Liver (tissue), 9 donors: ENCODE measurements around the gene FBXL15. TPM values are rescaled to one million over a fixed set of nuclear protein-coding genes. Genes with fewer than 3 reads are reported as not detected.

ENCODE experiments used
- DNase-seq: peaks from one replicate; pipeline ENCODE4 v3.0.0-alpha.2; 2017; ENCODE audit warnings: low spot score
- H3K27ac ChIP-seq, 2 donors: one replicate each; pipeline ENCODE4 v1.7.0; 2013; ENCODE audit warnings: inconsistent platforms in 2 of 2, low read length in 2 of 2, control low read depth in 1 of 2, low read depth in 1 of 2, mild to moderate bottlenecking in 1 of 2
- H3K27me3 ChIP-seq, 4 donors: one replicate each; pipeline versions ENCODE4 v1.6.1 to v1.7.0; 2013; ENCODE audit warnings: low read length in 3 of 4, inconsistent platforms in 1 of 4, mild to moderate bottlenecking in 1 of 4, moderate library complexity in 1 of 4; ENCODE audit not compliant: control insufficient read depth in 4 of 4, insufficient read depth in 4 of 4
- H3K36me3 ChIP-seq, 4 donors: one replicate each; pipeline versions ENCODE4 v1.6.1 to v1.7.0; 2013; ENCODE audit warnings: low read length in 3 of 4, mild to moderate bottlenecking in 3 of 4, low read depth in 1 of 4, moderate library complexity in 1 of 4; ENCODE audit not compliant: control insufficient read depth in 4 of 4, insufficient read depth in 3 of 4
- H3K4me1 ChIP-seq, 4 donors: one replicate each; pipeline versions ENCODE4 v1.6.1 to v1.7.0; 2013; ENCODE audit warnings: low read length in 3 of 4, mild to moderate bottlenecking in 3 of 4, moderate library complexity in 1 of 4; ENCODE audit not compliant: control insufficient read depth in 4 of 4, insufficient read depth in 4 of 4
- H3K4me3 ChIP-seq, 3 donors: one replicate each; pipeline versions ENCODE4 v1.6.1 to v1.7.0; 2013; ENCODE audit warnings: low read length in 3 of 3, control low read depth in 1 of 3, low read depth in 1 of 3, mild to moderate bottlenecking in 1 of 3
- H3K9ac ChIP-seq, 2 donors: one replicate each; pipeline ENCODE4 v1.7.0; 2013; ENCODE audit warnings: low read length in 2 of 2, mild to moderate bottlenecking in 2 of 2, moderate library complexity in 2 of 2, control low read depth in 1 of 2, low read depth in 1 of 2
- H3K9me3 ChIP-seq, 4 donors: one replicate each; pipeline versions ENCODE4 v1.6.1 to v1.7.0; 2013; ENCODE audit warnings: low read length in 3 of 4; ENCODE audit not compliant: control insufficient read depth in 4 of 4
- FOXA1 ChIP-seq: IDR thresholded peaks from 2 replicates; pipeline ENCODE4 v1.6.1; 2016; ENCODE audit warnings: antibody characterized with exemption
- FOXA2 ChIP-seq: IDR thresholded peaks from 2 replicates; pipeline ENCODE4 v1.6.1; 2016; ENCODE audit warnings: antibody characterized with exemption
- GABPA ChIP-seq, 2 donors: IDR thresholded peaks in 1 of 2; conservative IDR thresholded peaks in 1 of 2; 2 replicates each; pipeline ENCODE4 v1.6.1; 2016; ENCODE audit warnings: antibody characterized with exemption in 2 of 2, mild to moderate bottlenecking in 1 of 2, moderate library complexity in 1 of 2
- JUND ChIP-seq, 2 donors: IDR thresholded peaks; 2 replicates each; pipeline ENCODE4 v1.6.1; 2016; ENCODE audit warnings: antibody characterized with exemption in 2 of 2
- MAX ChIP-seq: IDR thresholded peaks from 2 replicates; pipeline ENCODE4 v1.6.1; 2016; ENCODE audit warnings: antibody characterized with exemption
- REST ChIP-seq: IDR thresholded peaks from 2 replicates; pipeline ENCODE4 v1.6.1; 2016; ENCODE audit warnings: antibody characterized with exemption, mild to moderate bottlenecking
- RXRA ChIP-seq, 2 donors: IDR thresholded peaks; 2 replicates each; pipeline ENCODE4 v1.6.1; 2017 to 2018; ENCODE audit warnings: antibody characterized with exemption in 2 of 2, mild to moderate bottlenecking in 1 of 2
- SP1 ChIP-seq: IDR thresholded peaks from 2 replicates; pipeline ENCODE4 v1.6.1; 2018; ENCODE audit warnings: antibody characterized with exemption, mild to moderate bottlenecking
- YY1 ChIP-seq: IDR thresholded peaks from 2 replicates; pipeline ENCODE4 v1.6.1; 2016; ENCODE audit warnings: antibody characterized with exemption, mild to moderate bottlenecking
- WGBS: extraction: QIAGEN DNeasy Blood & Tissue Kit; methylation state at CpG from one replicate; pipeline ENCODE4 v1.1.7; 2013; 5-methylcytosine and 5-hydroxymethylcytosine counted together
- polyA plus RNA-seq, 2 donors: library from polyadenylated mRNA; stranded (reverse) in 1 of 2; unstranded in 1 of 2; fragments of 200-250 nt in 1 of 2; fragments of >200 nt in 1 of 2; fragmentation: Nextera tagmentation in 1 of 2; extraction: Ambion mirVana in 1 of 2; gene quantifications; one replicate each; pipeline versions ENCODE4 v1.2.1 to v1.2.3, GENCODE V29; 2013 to 2015
- total RNA-seq, 2 donors: library from RNA; depleted of rRNA; stranded (reverse); fragments of >200 nt; gene quantifications; one replicate each; pipeline ENCODE4 v1.2.3, GENCODE V29; 2014
- TF ChIP-seq, protein P1 (sequence below): IDR thresholded peaks from 2 replicates; pipeline ENCODE4 v1.6.1; 2016; ENCODE audit warnings: antibody characterized with exemption
- TF ChIP-seq, protein P2 (sequence below): fragments of 150-350 bp; IDR thresholded peaks from 2 replicates; pipeline ENCODE4 v1.5.1; 2017; ENCODE audit warnings: improper control_type of control experiment, low read depth, low read length; ENCODE audit not compliant: missing input control
- TF ChIP-seq, protein P3 (sequence below): IDR thresholded peaks from 2 replicates; pipeline ENCODE4 v1.6.1; 2016; ENCODE audit warnings: antibody characterized with exemption
- donor health status: healthy.
- donor health status: healthy.
- donor health status: healthy.
- donor health status: healthy.
- donor health status: healthy.

The FBXL15 gene
- total and polyA plus RNA-seq, 4 donors: 4.4 to 14.4 (median 10.0) TPM

DNA sequence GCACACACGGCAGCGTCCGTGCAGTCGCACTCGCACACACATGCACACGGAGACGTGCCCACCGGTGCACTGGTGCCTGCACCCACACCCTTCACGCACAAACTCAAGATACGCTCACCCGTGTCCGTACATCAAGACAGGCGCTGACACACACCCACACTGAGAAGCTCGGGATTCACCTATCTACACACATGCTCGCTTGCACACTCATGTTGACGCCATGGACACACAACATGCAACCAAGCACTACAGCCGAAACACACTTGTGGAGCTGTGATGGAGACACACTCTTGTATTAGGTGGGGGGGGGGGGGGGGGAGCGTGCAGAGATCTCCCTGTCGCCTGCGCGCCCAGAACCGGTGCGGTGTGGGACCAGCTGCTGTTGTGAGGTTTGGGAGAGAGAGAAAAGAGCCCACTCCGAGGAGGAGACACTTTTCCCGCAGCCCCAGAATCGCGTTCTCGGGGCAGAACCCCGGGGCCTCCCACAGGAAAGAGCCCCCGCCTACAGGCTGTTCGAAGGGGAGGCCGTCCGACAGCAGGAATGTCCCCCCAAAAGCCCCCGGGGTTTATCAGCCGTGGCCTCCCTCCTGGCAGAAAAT, 25.7 kb upstream of the FBXL15 start:
- Histone ChIP-seq H3K36me3 (peaks cover 0 to 8% (median 1%) of the 10 kb centered on the region in 4 donors), H3K27ac (peak overlapping the region; percentile 96 to 99), H3K27me3 (no peaks in the 10 kb centered on the region), H3K9ac (peak overlapping the region; percentile 67 to 82), H3K9me3 (no peaks in the 10 kb centered on the region), H3K4me3 (peak overlapping the region; percentile 84 to 92 (median 87)), H3K4me1 (peaks cover 11 to 37% (median 17%) of the 10 kb centered on the region in 4 donors)
- under 1% methylated on average over 35 of the region's 35 CpGs for WGBS
- TF ChIP-seq YY1: no peak
- TF ChIP-seq, protein P1, sequence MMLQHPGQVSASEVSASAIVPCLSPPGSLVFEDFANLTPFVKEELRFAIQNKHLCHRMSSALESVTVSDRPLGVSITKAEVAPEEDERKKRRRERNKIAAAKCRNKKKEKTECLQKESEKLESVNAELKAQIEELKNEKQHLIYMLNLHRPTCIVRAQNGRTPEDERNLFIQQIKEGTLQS: no peak
- TF ChIP-seq, protein P2, sequence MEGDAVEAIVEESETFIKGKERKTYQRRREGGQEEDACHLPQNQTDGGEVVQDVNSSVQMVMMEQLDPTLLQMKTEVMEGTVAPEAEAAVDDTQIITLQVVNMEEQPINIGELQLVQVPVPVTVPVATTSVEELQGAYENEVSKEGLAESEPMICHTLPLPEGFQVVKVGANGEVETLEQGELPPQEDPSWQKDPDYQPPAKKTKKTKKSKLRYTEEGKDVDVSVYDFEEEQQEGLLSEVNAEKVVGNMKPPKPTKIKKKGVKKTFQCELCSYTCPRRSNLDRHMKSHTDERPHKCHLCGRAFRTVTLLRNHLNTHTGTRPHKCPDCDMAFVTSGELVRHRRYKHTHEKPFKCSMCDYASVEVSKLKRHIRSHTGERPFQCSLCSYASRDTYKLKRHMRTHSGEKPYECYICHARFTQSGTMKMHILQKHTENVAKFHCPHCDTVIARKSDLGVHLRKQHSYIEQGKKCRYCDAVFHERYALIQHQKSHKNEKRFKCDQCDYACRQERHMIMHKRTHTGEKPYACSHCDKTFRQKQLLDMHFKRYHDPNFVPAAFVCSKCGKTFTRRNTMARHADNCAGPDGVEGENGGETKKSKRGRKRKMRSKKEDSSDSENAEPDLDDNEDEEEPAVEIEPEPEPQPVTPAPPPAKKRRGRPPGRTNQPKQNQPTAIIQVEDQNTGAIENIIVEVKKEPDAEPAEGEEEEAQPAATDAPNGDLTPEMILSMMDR: no peak
- TF ChIP-seq RXRA (IDR thresholded peaks at IDR 0.05): no peak
- TF ChIP-seq GABPA (IDR thresholded peaks at IDR 0.05 in 1 of 2, conservative IDR thresholded peaks at IDR 0.05 in 1 of 2): no peak
- no peak for TF ChIP-seq REST
- no peak for TF ChIP-seq MAX
- TF ChIP-seq FOXA1: no peak
- TF ChIP-seq, protein P3, sequence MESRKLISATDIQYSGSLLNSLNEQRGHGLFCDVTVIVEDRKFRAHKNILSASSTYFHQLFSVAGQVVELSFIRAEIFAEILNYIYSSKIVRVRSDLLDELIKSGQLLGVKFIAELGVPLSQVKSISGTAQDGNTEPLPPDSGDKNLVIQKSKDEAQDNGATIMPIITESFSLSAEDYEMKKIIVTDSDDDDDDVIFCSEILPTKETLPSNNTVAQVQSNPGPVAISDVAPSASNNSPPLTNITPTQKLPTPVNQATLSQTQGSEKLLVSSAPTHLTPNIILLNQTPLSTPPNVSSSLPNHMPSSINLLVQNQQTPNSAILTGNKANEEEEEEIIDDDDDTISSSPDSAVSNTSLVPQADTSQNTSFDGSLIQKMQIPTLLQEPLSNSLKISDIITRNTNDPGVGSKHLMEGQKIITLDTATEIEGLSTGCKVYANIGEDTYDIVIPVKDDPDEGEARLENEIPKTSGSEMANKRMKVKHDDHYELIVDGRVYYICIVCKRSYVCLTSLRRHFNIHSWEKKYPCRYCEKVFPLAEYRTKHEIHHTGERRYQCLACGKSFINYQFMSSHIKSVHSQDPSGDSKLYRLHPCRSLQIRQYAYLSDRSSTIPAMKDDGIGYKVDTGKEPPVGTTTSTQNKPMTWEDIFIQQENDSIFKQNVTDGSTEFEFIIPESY: no peak
- peak; percentile 43 for DNase-seq

DNA sequence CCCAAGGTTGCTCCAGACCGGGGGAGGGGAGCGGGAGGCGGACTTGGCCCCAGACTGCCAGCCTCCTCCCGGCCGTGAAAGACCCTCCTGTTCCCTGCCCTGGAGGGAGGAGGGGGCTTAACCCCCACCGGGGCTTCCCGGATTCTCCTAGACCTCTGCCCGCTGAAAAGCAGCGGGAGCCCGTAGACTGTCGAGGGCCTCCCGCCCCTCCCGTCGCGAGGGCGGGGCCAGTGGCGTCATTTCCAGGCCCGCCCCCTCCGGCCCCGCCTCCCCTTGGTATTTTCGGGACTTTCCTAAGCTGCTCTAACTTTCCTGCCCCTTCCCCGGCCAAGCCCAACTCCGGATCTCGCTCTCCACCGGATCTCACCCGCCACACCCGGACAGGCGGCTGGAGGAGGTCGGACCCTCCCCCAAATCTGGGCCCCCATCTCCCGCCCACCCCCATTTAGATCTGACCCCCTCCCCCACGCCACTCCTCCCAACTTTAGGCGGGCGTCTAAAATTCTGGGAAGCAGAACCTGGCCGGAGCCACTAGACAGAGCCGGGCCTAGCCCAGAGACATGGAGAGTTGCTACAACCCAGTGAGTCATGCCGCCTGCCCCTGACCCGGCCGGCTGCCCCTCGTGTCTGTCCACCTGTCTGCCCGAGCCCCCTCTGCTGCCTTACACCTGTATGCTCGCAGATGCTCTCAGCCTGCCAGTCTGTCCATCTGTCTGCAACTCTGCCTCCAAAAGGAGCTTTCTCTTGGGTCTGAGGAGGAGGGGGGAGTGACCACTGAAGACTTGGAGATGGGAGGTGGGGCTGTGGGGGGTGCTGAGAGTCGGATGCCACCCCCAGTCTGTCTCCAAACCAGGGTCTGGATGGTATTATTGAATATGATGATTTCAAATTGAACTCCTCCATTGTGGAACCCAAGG, 25.0 kb upstream of the FBXL15 start, which contains the start of gene NFKB2:
Gene NFKB2 (plus strand): TSS at position 306 of the 917 bp plus-strand sequence. CDS start 255 bp downstream, at position 561.
- peaks cover 0 to 8% (median 1%) of the 10 kb centered on the region in 4 donors for H3K36me3 ChIP-seq
- H3K4me1 ChIP-seq: peaks cover 11 to 37% (median 17%) of the 10 kb centered on the region in 4 donors
- DNase-seq: peak; percentile 91
- H3K9me3 ChIP-seq: no peaks in the 10 kb centered on the region
- peak within 1 kb of the TSS; percentile 67 to 82 for H3K9ac ChIP-seq
- no peaks in the 10 kb centered on the region for H3K27me3 ChIP-seq
- H3K27ac ChIP-seq: peak within 1 kb of the TSS; percentile 96 to 99
- peak within 1 kb of the TSS; percentile 84 to 92 (median 87) for H3K4me3 ChIP-seq
- peak; percentile 67 for TF ChIP-seq SP1
- peak in 1 of 2 donors; percentile 72 for TF ChIP-seq GABPA (IDR thresholded peaks at IDR 0.05 in 1 of 2, conservative IDR thresholded peaks at IDR 0.05 in 1 of 2)
- peak; percentile 25 for TF ChIP-seq REST
- TF ChIP-seq JUND (IDR thresholded peaks at IDR 0.05): peak in 1 of 2 donors; percentile 20
- TF ChIP-seq FOXA2: no peak
- WGBS: under 1% methylated on average over 42 of the region's 42 CpGs
